GM20000 (cell line): ENCODE results near the gene CCDC91.
"Not testable (repeated sequence)": the region's sequence is repeated elsewhere in the genome, so short reads cannot be mapped to it uniquely, and the experiment has no call there.

Experiments used
- DNase-seq: peaks from one replicate; pipeline ENCODE4 v3.0.0; 2012; ENCODE audit warnings: low spot score
- CTCF ChIP-seq: IDR thresholded peaks from 2 replicates; pipeline ENCODE4 v1.5.1; 2012; ENCODE audit warnings: mild to moderate bottlenecking, control low read depth; ENCODE audit errors: extremely low read depth, missing control alignments

CCDC91 gene

GRCh38 chr12:28258998-28259397 lies 68.7 kb downstream of the CCDC91 start:
- no peak for TF ChIP-seq CTCF
- no peak for DNase-seq

- no peak for TF ChIP-seq CTCF
- no peak for DNase-seq
Observed at GRCh38 chr12:28265435-28266042, 75.3 kb downstream of the CCDC91 start.

- not testable (repeated sequence) for DNase-seq
Observed at GRCh38 chr12:28267920-28268607, 77.8 kb downstream of the CCDC91 start.

- TF ChIP-seq CTCF = no peak
- no peak for DNase-seq
Observed at GRCh38 chr12:28268608-28269229, 78.5 kb downstream of the CCDC91 start.

- no peak for TF ChIP-seq CTCF
Observed at GRCh38 chr12:28269851-28270250, 79.6 kb downstream of the CCDC91 start.

GRCh38 chr12:28278499-28278898 lies 88.2 kb downstream of the CCDC91 start:
- TF ChIP-seq CTCF = no peak
- no peak for DNase-seq

More at GRCh38 chr12:28269851-28270250, 79.6 kb downstream of the CCDC91 start:
- no peak for DNase-seq

GRCh38 chr12:28278960-28279359 lies 88.7 kb downstream of the CCDC91 start:
- no peak for TF ChIP-seq CTCF
- no peak for DNase-seq
